Mesenteric fat pad (tissue), 1 donor: ENCODE results near the gene CTSG. TPM values are rescaled to one million over a fixed set of nuclear protein-coding genes. Genes with fewer than 3 reads are reported as not detected.
"Not testable (repeated sequence)": the region's sequence is repeated elsewhere in the genome, so short reads cannot be mapped to it uniquely, and the experiment has no call there.

ENCODE experiments used
- DNase-seq: peaks from one replicate; pipeline ENCODE4 v3.0.0-alpha.2; 2020; ENCODE audit warnings: low spot score
- total RNA-seq: library from RNA; stranded (reverse); fragmentation: NEBNext Ultra II Directional; extraction: Animal tissue kit (Norgen Biotek cat#: 25700); gene quantifications from one replicate; pipeline ENCODE4 v1.2.1, GENCODE V29; 2021
- donor health status: DM: yes; HTN: yes; CAD: no.

The CTSG gene
- total RNA-seq, 1 donor from 2014 or later = 6.3 TPM

DNA sequence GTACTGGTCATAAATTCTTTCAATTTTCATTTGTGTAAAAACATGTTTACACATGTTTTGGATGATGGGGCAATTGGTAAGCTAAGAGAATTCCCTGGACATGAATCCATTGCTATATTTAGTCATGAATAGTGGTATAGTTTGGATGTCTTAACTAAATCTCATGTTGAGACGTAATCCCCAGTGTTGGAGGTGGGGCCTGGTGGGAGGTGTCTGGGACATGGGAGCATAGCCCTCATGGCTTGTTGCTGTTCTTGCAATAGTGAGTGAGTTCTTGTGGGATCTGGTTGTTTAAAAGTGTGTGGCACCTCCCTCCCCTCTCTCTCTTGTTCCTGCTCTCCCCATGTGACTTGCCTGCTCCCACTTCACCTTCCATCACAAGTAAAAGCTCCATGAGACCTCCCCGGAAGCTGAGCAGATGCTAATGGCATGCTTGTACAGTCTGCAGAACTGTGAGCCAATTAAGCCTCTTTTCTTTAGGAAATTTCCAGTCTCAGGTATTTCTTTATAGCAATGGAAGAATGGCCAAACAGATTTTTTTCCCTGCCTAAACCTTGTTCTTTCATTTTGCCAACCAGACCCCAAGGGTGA is 33.6 kb downstream of the CTSG start:
- no peak for DNase-seq

- DNase-seq = no peak
These were observed 40.3 kb downstream of the CTSG start for GRCh38 chr14:24535737-24536136.

DNA sequence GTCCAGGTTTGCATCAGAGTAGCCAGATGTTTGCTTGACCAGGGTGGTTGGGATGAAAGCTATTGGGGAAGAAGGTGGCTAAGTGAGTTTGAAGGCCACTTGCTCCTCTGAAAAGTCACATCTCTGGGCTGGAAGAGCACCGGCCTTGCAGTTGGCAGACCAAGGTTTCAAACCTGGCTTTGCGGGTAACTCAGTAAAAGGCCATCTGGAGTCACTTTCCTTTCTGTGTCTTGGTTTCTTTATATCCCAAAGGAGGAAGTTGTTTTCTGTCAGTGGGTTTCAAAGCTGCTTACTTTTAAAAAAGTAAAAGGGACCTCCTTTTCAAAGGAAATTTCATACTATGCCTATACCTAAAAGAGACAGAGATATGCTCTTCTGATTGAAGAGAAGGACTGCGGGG is 41.8 kb downstream of the CTSG start:
- DNase-seq = no peak

- not testable (repeated sequence) for DNase-seq
These were observed 50.0 kb downstream of the CTSG start for GRCh38 chr14:24525877-24526620.

Other genes starting within 250 kb of the CTSG start
- 59.6 TPM for gene ADCY4, start 241.2 kb downstream of the CTSG start, total RNA-seq
- gene RIPK3, start 236.3 kb downstream of the CTSG start, total RNA-seq = 12.7 TPM
- 41.3 TPM for gene NFATC4, start 208.1 kb downstream of the CTSG start, total RNA-seq
- 11.7 TPM for gene NYNRIN, start 177.2 kb downstream of the CTSG start, total RNA-seq
- gene CBLN3, start 146.6 kb downstream of the CTSG start, total RNA-seq = 5.0 TPM
- gene KHNYN, start 146.3 kb downstream of the CTSG start, total RNA-seq = 41.4 TPM
- 50.1 TPM for gene SDR39U1, start 133.5 kb downstream of the CTSG start, total RNA-seq
- 1.4 TPM for gene CMA1, start 68.0 kb downstream of the CTSG start, total RNA-seq
- not detected for gene GZMH, start 33.4 kb upstream of the CTSG start, total RNA-seq
- gene GZMB, start 57.9 kb upstream of the CTSG start, total RNA-seq = 2.0 TPM